ENCODE measurements around the gene PAX5.

Gene PAX5

GRCh38 chr9:36815023-36815422 lies 219.0 kb downstream of the PAX5 start:
- H3K36me3 ChIP-seq (ENCODE audit: insufficient read depth, low read depth, low read length) = no peaks in the 10 kb centered on the region
- no peak overlapping the region for H3K9ac ChIP-seq (ENCODE audit: low read depth, low read length)
- no peak overlapping the region for H3K4me3 ChIP-seq (ENCODE audit: low read length)
- no peak overlapping the region for H3K27ac ChIP-seq (ENCODE audit: low read length)
- peaks cover 12% of the 10 kb centered on the region for H3K4me1 ChIP-seq (ENCODE audit: insufficient read depth, low read length)
- H3K27me3 ChIP-seq (ENCODE audit: insufficient read depth, low read length) = peaks cover 29% of the 10 kb centered on the region
- H3K9me3 ChIP-seq (ENCODE audit: insufficient read depth, low read depth, low read length) = no peaks in the 10 kb centered on the region

GRCh38 chr9:36813154-36813553 lies 220.9 kb downstream of the PAX5 start:
- Histone ChIP-seq H3K9me3 (ENCODE audit: insufficient read depth, low read depth, low read length) (no peaks in the 10 kb centered on the region), H3K27ac (ENCODE audit: low read length) (no peak overlapping the region), H3K4me1 (ENCODE audit: insufficient read depth, low read length) (no peaks in the 10 kb centered on the region), H3K36me3 (ENCODE audit: insufficient read depth, low read depth, low read length) (no peaks in the 10 kb centered on the region), H3K9ac (ENCODE audit: low read depth, low read length) (no peak overlapping the region), H3K27me3 (ENCODE audit: insufficient read depth, low read length) (peaks cover 11% of the 10 kb centered on the region), H3K4me3 (ENCODE audit: low read length) (no peak overlapping the region)

- Histone ChIP-seq H3K9ac (ENCODE audit: low read depth, low read length) (no peak overlapping the region), H3K36me3 (ENCODE audit: insufficient read depth, low read depth, low read length) (no peaks in the 10 kb centered on the region), H3K27me3 (ENCODE audit: insufficient read depth, low read length) (peaks cover 5% of the 10 kb centered on the region), H3K9me3 (ENCODE audit: insufficient read depth, low read depth, low read length) (no peaks in the 10 kb centered on the region), H3K4me3 (ENCODE audit: low read length) (no peak overlapping the region), H3K27ac (ENCODE audit: low read length) (no peak overlapping the region), H3K4me1 (ENCODE audit: insufficient read depth, low read length) (no peaks in the 10 kb centered on the region)
Observed at GRCh38 chr9:36812556-36812955, 221.5 kb downstream of the PAX5 start.

GRCh38 chr9:36808251-36808650 lies 225.8 kb downstream of the PAX5 start:
- Histone ChIP-seq H3K4me3 (ENCODE audit: low read length) (no peak overlapping the region), H3K9ac (ENCODE audit: low read depth, low read length) (no peak overlapping the region), H3K27me3 (ENCODE audit: insufficient read depth, low read length) (no peaks in the 10 kb centered on the region), H3K27ac (ENCODE audit: low read length) (no peak overlapping the region), H3K9me3 (ENCODE audit: insufficient read depth, low read depth, low read length) (no peaks in the 10 kb centered on the region), H3K36me3 (ENCODE audit: insufficient read depth, low read depth, low read length) (no peaks in the 10 kb centered on the region), H3K4me1 (ENCODE audit: insufficient read depth, low read length) (no peaks in the 10 kb centered on the region)

GRCh38 chr9:36803961-36804360 lies 230.1 kb downstream of the PAX5 start:
- H3K4me3 ChIP-seq (ENCODE audit: low read length) = no peak overlapping the region
- H3K4me1 ChIP-seq (ENCODE audit: insufficient read depth, low read length) = no peaks in the 10 kb centered on the region
- H3K27ac ChIP-seq (ENCODE audit: low read length) = no peak overlapping the region
- no peaks in the 10 kb centered on the region for H3K36me3 ChIP-seq (ENCODE audit: insufficient read depth, low read depth, low read length)
- no peaks in the 10 kb centered on the region for H3K9me3 ChIP-seq (ENCODE audit: insufficient read depth, low read depth, low read length)
- H3K9ac ChIP-seq (ENCODE audit: low read depth, low read length) = no peak overlapping the region
- H3K27me3 ChIP-seq (ENCODE audit: insufficient read depth, low read length) = no peaks in the 10 kb centered on the region; the same call in 1 of the 2 replicates

- Histone ChIP-seq H3K4me1 (ENCODE audit: insufficient read depth, low read length) (no peaks in the 10 kb centered on the region), H3K27ac (ENCODE audit: low read length) (no peak overlapping the region), H3K27me3 (ENCODE audit: insufficient read depth, low read length) (no peaks in the 10 kb centered on the region; the same call in 1 of the 2 replicates), H3K9me3 (ENCODE audit: insufficient read depth, low read depth, low read length) (no peaks in the 10 kb centered on the region), H3K9ac (ENCODE audit: low read depth, low read length) (no peak overlapping the region), H3K4me3 (ENCODE audit: low read length) (no peak overlapping the region), H3K36me3 (ENCODE audit: insufficient read depth, low read depth, low read length) (no peaks in the 10 kb centered on the region)
Observed at GRCh38 chr9:36802201-36802920, 231.7 kb downstream of the PAX5 start.

- Histone ChIP-seq H3K9ac (ENCODE audit: low read depth, low read length) (no peak overlapping the region), H3K4me3 (ENCODE audit: low read length) (no peak overlapping the region), H3K4me1 (ENCODE audit: insufficient read depth, low read length) (no peaks in the 10 kb centered on the region), H3K27me3 (ENCODE audit: insufficient read depth, low read length) (no peaks in the 10 kb centered on the region; the same call in 1 of the 2 replicates), H3K9me3 (ENCODE audit: insufficient read depth, low read depth, low read length) (no peaks in the 10 kb centered on the region; the same call in 1 of the 2 replicates), H3K27ac (ENCODE audit: low read length) (no peak overlapping the region), H3K36me3 (ENCODE audit: insufficient read depth, low read depth, low read length) (no peaks in the 10 kb centered on the region)
Observed at GRCh38 chr9:36800455-36800854, 233.6 kb downstream of the PAX5 start.

GRCh38 chr9:36798350-36799065 lies 235.6 kb downstream of the PAX5 start:
- no peak overlapping the region for H3K4me3 ChIP-seq (ENCODE audit: low read length)
- H3K4me1 ChIP-seq (ENCODE audit: insufficient read depth, low read length) = no peaks in the 10 kb centered on the region
- no peaks in the 10 kb centered on the region for H3K36me3 ChIP-seq (ENCODE audit: insufficient read depth, low read depth, low read length)
- no peak overlapping the region for H3K9ac ChIP-seq (ENCODE audit: low read depth, low read length)
- no peaks in the 10 kb centered on the region; the same call in 1 of the 2 replicates for H3K27me3 ChIP-seq (ENCODE audit: insufficient read depth, low read length)
- peaks cover 3% of the 10 kb centered on the region for H3K9me3 ChIP-seq (ENCODE audit: insufficient read depth, low read depth, low read length)
- H3K27ac ChIP-seq (ENCODE audit: low read length) = no peak overlapping the region

GRCh38 chr9:36797471-36798220 lies 236.4 kb downstream of the PAX5 start:
- Histone ChIP-seq H3K9me3 (ENCODE audit: insufficient read depth, low read depth, low read length) (peaks cover 6% of the 10 kb centered on the region), H3K27me3 (ENCODE audit: insufficient read depth, low read length) (no peaks in the 10 kb centered on the region; the same call in 1 of the 2 replicates), H3K4me1 (ENCODE audit: insufficient read depth, low read length) (no peaks in the 10 kb centered on the region), H3K4me3 (ENCODE audit: low read length) (no peak overlapping the region), H3K36me3 (ENCODE audit: insufficient read depth, low read depth, low read length) (no peaks in the 10 kb centered on the region), H3K27ac (ENCODE audit: low read length) (no peak overlapping the region), H3K9ac (ENCODE audit: low read depth, low read length) (no peak overlapping the region)

- H3K27ac ChIP-seq (ENCODE audit: low read length) = no peak overlapping the region
- no peaks in the 10 kb centered on the region for H3K36me3 ChIP-seq (ENCODE audit: insufficient read depth, low read depth, low read length)
- no peaks in the 10 kb centered on the region for H3K4me1 ChIP-seq (ENCODE audit: insufficient read depth, low read length)
- peaks cover 6% of the 10 kb centered on the region for H3K9me3 ChIP-seq (ENCODE audit: insufficient read depth, low read depth, low read length)
- H3K9ac ChIP-seq (ENCODE audit: low read depth, low read length) = no peak overlapping the region
- H3K27me3 ChIP-seq (ENCODE audit: insufficient read depth, low read length) = no peaks in the 10 kb centered on the region; the same call in 1 of the 2 replicates
- no peak overlapping the region for H3K4me3 ChIP-seq (ENCODE audit: low read length)
Observed at GRCh38 chr9:36796671-36797419, 237.2 kb downstream of the PAX5 start.

- Histone ChIP-seq H3K27me3 (ENCODE audit: insufficient read depth, low read length) (no peaks in the 10 kb centered on the region), H3K4me3 (ENCODE audit: low read length) (no peak overlapping the region), H3K4me1 (ENCODE audit: insufficient read depth, low read length) (no peaks in the 10 kb centered on the region), H3K9me3 (ENCODE audit: insufficient read depth, low read depth, low read length) (peaks cover 6% of the 10 kb centered on the region), H3K9ac (ENCODE audit: low read depth, low read length) (no peak overlapping the region), H3K36me3 (ENCODE audit: insufficient read depth, low read depth, low read length) (no peaks in the 10 kb centered on the region), H3K27ac (ENCODE audit: low read length) (no peak overlapping the region)
Observed at GRCh38 chr9:36794461-36794860, 239.6 kb downstream of the PAX5 start.
